Psoas muscle (tissue), 8 donors: ENCODE results near the gene DUSP18. TPM values are rescaled to one million over a fixed set of nuclear protein-coding genes. Genes with fewer than 3 reads are reported as not detected.
"Not testable (repeated sequence)": the region's sequence is repeated elsewhere in the genome, so short reads cannot be mapped to it uniquely, and the experiment has no call there.

Source experiments
- ATAC-seq, 4 donors: fragments of 200-7000 bp; cut with Tn5 transposase; one replicate each; pipeline ENCODE4 v1.9.1; 2020; ENCODE audit warnings: moderate library complexity in 3 of 4, mild to moderate bottlenecking in 2 of 4
- DNase-seq, 2 donors: peaks; one replicate each; pipeline ENCODE4 v3.0.0-alpha.2; 2020
- H3K27ac ChIP-seq: fragments of 200-600 bp; one replicate; pipeline ENCODE4 v1.8.0; 2022
- H3K27me3 ChIP-seq, 3 donors: fragments of 200-600 bp in 1 of 3; one replicate each; pipeline versions ENCODE4 v1.6.1 to v1.8.0; 2013 to 2022; ENCODE audit warnings: low read length in 2 of 3, mild to moderate bottlenecking in 2 of 3, moderate library complexity in 1 of 3; ENCODE audit not compliant: insufficient read depth in 3 of 3
- H3K36me3 ChIP-seq, 2 donors: fragments of 200-600 bp in 1 of 2; one replicate each; pipeline versions ENCODE4 v1.6.1 to v1.8.0; 2013 to 2022; ENCODE audit warnings: low read depth in 1 of 2, mild to moderate bottlenecking in 1 of 2, moderate library complexity in 1 of 2; ENCODE audit not compliant: insufficient read depth in 1 of 2
- H3K4me1 ChIP-seq: fragments of 200-600 bp; one replicate; pipeline ENCODE4 v1.8.0; 2022
- H3K4me3 ChIP-seq: fragments of 200-600 bp; one replicate; pipeline ENCODE4 v1.8.0; 2022; ENCODE audit warnings: mild to moderate bottlenecking
- H3K9me3 ChIP-seq: fragments of 200-600 bp; one replicate; pipeline ENCODE4 v1.8.0; 2022
- CTCF ChIP-seq: fragments of 200-600 bp; IDR thresholded peaks from one replicate; pipeline ENCODE4 v1.8.0; 2022; ENCODE audit warnings: antibody characterized with exemption
- whole genome bisulfite sequencing, 3 donors: extraction: QIAGEN DNeasy Blood & Tissue Kit; methylation state at CpG; one replicate each; pipeline versions ENCODE4 v1.1.6 to v1.1.7; 2013; 5-methylcytosine and 5-hydroxymethylcytosine counted together
- intact Hi-C, 2 donors: fragments of 100-400 bp; cut with DNase I; formaldehyde crosslinking; loops; one replicate each; pipeline versions ENCODE4 v1.11.0 to v1.14.2; 2022
- polyA plus RNA-seq, 3 donors: library from polyadenylated mRNA; stranded (reverse); fragments of 200-250 nt; gene quantifications; one replicate each; pipeline ENCODE4 v1.2.3, GENCODE V29; 2013
- total RNA-seq, 4 donors: library from RNA; stranded (reverse); fragmentation: NEBNext Ultra II Directional in 2 of 4; extraction: Animal tissue kit (Norgen Biotek cat#: 25700) in 2 of 4; gene quantifications; one replicate each; pipeline versions ENCODE4 v1.2.1 to v1.2.4, GENCODE V29; 2021 to 2023
- donor health status: healthy with polysubstance abuse.
- donor health status: DM: no; HTN: no; CAD: no; lungs with moderate emphysema.
- donor health status: Bipolar disorder and iron deficiency.
- donor health status: healthy.
- donor health status: DM: yes; HTN: yes; CAD: no.
- donor health status: DM: no; HTN: no; CAD: no.
- donor health status: DM: no; HTN: no; CAD: no.
- donor health status: DM: yes; HTN: yes; CAD: no.

The DUSP18 gene
- total and polyA plus RNA-seq, 7 donors, result 0.65 to 3.8 (median 1.3) TPM

- intact Hi-C loops, result no loop called here
- no peaks in the 10 kb centered on the region for H3K9me3 ChIP-seq
- H3K4me3 ChIP-seq, result no peak overlapping the region
- DNase-seq (no peak), ATAC-seq (no peak)
- no peak for TF ChIP-seq CTCF
- no peaks in the 10 kb centered on the region for H3K27me3 ChIP-seq
- peaks cover 4% of the 10 kb centered on the region for H3K4me1 ChIP-seq
- H3K27ac ChIP-seq, result no peak overlapping the region
- WGBS, 3 donors, result 55 to 83% (median 74%) methylated on average over 2 of the region's 2 CpGs
- H3K36me3 ChIP-seq, result no peaks in the 10 kb centered on the region
Measured at GRCh38 chr22:30681831-30682230, 14.2 kb upstream of the DUSP18 start.

GRCh38 chr22:30680991-30681770 lies 13.5 kb upstream of the DUSP18 start:
- intact Hi-C loops, result no loop called here
- Histone ChIP-seq H3K4me3 (no peak overlapping the region), H3K36me3 (no peaks in the 10 kb centered on the region), H3K4me1 (peaks cover 4% of the 10 kb centered on the region), H3K27me3 (no peaks in the 10 kb centered on the region), H3K27ac (no peak overlapping the region), H3K9me3 (no peaks in the 10 kb centered on the region)
- DNase-seq (no peak), ATAC-seq (no peak)
- no peak for TF ChIP-seq CTCF
- WGBS, 3 donors, result 94 to 100% (median 94%) methylated on average over 1 of the region's 1 CpG

- H3K9me3 ChIP-seq, H3K27ac ChIP-seq, ATAC-seq, H3K4me1 ChIP-seq, DNase-seq, H3K4me3 ChIP-seq, H3K36me3 ChIP-seq, H3K27me3 ChIP-seq, intact Hi-C loops: not testable (repeated sequence)
- WGBS, 3 donors, result 82 to 88% (median 87%) methylated on average over 12 of the region's 12 CpGs
Measured at GRCh38 chr22:30679895-30680690, 12.4 kb upstream of the DUSP18 start.

- H3K4me1 ChIP-seq, H3K4me3 ChIP-seq, H3K27me3 ChIP-seq, H3K36me3 ChIP-seq, H3K27ac ChIP-seq, H3K9me3 ChIP-seq, intact Hi-C loops, ATAC-seq, DNase-seq: not testable (repeated sequence)
- 65 to 72% (median 67%) methylated on average over 3 of the region's 3 CpGs for WGBS, 3 donors
Measured at GRCh38 chr22:30676565-30676964, 8.9 kb upstream of the DUSP18 start.

GRCh38 chr22:30675436-30675835 lies 7.8 kb upstream of the DUSP18 start:
- H3K36me3 ChIP-seq, result no peaks in the 10 kb centered on the region
- no peak overlapping the region for H3K27ac ChIP-seq
- H3K4me1 ChIP-seq, result peaks cover under 1% of the 10 kb centered on the region
- intact Hi-C loops, result no loop called here
- DNase-seq (no peak), ATAC-seq (no peak)
- no peaks in the 10 kb centered on the region for H3K27me3 ChIP-seq
- H3K4me3 ChIP-seq, result no peak overlapping the region
- H3K9me3 ChIP-seq, result no peaks in the 10 kb centered on the region
- 60 to 69% (median 63%) methylated on average over 9 of the region's 9 CpGs for WGBS, 3 donors
- no peak for TF ChIP-seq CTCF
